Daoy (cell line): ENCODE results near the gene SNAPC5. TPM values are rescaled to one million over a fixed set of nuclear protein-coding genes. Genes with fewer than 3 reads are reported as not detected.
A peak's percentile ranks its signal among the peaks of the same experiment; 100 is the strongest.
"Not testable (repeated sequence)": the region's sequence is repeated elsewhere in the genome, so short reads cannot be mapped to it uniquely, and the experiment has no call there.

ENCODE experiments used
- DNase-seq: peaks from one replicate; pipeline ENCODE4 v3.0.0-alpha.2; 2015; ENCODE audit warnings: low read depth
- total RNA-seq: library from RNA; depleted of rRNA; stranded (reverse); fragments of >200 nt; shearing (Covaris generic); gene quantifications from 2 replicates; pipeline ENCODE4 v1.2.3, GENCODE V29; 2014

Gene SNAPC5
- total RNA-seq, 1 experiment from 2014 or later: 39.1 TPM

DNA sequence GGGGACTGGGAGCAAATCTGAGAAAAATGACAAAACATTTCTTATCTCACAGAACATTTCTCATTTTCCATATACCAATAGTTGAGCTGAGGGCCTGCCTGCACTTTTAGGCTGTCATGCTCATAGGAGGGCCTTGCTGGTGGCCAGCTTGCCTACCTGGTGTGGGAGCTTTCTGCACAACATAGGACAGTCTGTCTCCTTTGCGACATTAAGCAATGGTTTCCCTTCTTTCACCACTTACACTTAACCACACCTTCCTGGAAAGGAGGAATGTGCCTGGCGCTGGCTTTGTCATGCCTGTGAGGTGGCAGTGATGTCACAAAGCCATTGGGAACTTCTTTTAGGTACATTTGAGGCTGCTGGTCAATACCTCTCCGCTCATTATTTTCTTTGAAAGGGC lies 5.7 kb downstream of the SNAPC5 start:
- no peak for DNase-seq

- no peak for DNase-seq
Observed at GRCh38 chr15:66489179-66489791, 8.3 kb downstream of the SNAPC5 start.

- DNase-seq: no peak
Observed at GRCh38 chr15:66488525-66488924, 9.0 kb downstream of the SNAPC5 start.

GRCh38 chr15:66486887-66487286 lies 10.7 kb downstream of the SNAPC5 start:
- DNase-seq: no peak

DNA sequence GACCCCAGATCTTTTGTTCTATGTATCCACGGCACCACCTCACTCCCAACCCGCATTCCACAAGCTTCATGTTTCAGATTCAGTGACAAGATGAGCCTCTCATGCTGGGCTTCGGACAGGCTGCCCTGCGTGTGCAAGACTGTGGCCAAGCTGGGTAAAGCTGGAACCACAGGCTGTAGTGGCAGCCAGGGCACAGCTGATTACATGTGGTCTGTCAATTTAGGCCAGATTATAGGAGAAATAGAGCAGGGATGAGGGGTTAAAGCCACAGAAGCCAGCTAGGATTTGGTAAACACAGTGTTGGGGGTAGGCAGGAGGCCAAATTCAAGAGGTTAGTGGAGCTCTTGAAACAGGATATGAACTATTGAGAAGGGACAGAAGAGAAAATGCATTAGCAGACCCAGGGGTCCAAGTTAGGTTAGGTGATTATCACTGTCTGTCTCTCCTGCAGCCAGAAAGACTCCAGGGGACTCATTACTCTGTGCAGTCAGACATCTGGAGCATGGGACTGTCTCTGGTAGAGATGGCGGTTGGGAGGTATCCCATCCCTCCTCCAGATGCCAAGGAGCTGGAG lies 12.9 kb downstream of the SNAPC5 start:
- DNase-seq: no peak

- DNase-seq: peak; percentile 38
Observed at GRCh38 chr15:66483131-66483566, 14.4 kb downstream of the SNAPC5 start.

GRCh38 chr15:66482539-66482938 lies 15.0 kb downstream of the SNAPC5 start:
- DNase-seq: no peak

GRCh38 chr15:66481107-66481856 lies 16.3 kb downstream of the SNAPC5 start:
- DNase-seq: peak; percentile 19

- DNase-seq: no peak
Observed at GRCh38 chr15:66480267-66480666, 17.3 kb downstream of the SNAPC5 start.

DNA sequence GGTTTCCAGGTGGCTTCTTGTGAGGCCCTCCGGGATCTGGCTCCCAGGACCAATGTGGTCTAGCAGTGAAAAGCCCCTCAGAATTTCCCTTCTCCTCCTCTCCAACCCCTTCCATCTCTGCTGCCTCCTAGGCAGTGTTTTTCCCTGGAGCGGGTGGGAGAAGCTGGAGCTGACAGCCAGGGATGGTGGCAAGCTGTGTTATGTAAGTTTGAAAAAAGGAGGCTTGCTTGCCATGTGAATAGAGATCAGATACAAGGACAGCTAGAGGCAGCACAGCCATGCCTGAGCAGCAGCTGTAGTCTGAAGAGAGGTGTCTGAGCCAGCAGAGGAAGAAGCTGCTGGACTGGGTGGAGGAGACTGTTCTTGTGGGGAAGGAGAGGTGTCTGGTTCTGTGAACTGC lies 20.6 kb downstream of the SNAPC5 start:
- DNase-seq: no peak

- no peak for DNase-seq
Observed at GRCh38 chr15:66476535-66476934, 21.0 kb downstream of the SNAPC5 start.

DNA sequence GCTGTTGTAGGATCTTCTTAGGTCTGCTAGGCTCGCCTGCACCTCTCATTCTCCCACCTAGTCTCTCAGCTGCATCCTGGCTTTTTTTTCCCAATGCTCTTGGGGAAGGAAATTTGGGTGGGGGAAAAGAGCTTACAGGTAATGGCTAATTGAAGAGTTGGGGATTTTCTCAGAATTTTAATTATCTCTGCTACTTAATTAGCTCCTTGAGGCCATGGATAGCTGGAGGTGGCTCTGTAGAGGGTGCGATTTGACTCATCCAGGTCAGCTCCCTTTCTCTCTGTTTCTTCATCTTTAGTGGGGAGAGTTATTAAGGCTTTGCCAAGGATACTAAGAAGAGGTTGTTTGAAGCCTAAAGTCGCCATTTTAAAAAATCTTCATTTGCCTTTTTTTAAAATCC lies 22.6 kb downstream of the SNAPC5 start:
- DNase-seq: no peak

GRCh38 chr15:66474135-66474534 lies 23.4 kb downstream of the SNAPC5 start:
- DNase-seq: no peak

DNA sequence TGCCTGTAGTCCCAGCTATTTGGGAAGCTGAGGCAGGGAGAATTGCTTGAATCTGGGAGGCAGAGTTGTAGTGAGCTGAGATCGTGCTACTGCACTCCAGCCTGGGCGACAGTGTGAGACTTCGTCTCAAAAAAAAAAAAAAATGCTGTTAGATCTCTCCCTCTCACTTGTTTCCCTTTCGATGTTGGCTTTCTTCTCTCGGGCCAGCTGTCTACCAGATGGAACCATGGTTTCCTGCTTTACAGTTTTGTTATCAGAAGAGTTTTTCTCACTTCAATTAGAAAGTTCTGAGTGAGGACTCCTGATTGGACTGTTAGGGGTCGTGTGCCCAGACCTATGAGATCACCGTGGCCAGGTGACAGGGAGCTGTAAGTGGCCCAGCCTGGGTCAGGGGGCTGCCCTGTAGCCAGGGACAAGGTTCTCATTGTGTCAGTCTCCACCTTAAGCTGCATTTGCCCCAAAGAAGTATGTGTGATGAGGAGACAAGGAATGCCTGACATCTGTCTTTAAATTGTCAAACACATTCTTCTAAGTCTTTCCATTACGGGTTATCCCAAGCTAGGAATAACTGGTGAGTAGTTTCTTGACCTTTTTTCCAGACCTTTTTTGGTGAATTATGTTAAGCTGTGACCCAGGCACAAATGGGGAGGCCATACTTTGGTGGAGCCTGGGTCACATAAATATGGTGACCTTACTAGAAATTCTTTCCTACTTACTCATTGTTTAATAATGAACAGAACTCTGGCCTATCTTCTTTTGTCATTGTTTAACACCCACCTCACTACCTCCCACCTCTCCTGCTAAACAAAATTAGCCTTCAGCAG lies 25.2 kb downstream of the SNAPC5 start:
- no peak for DNase-seq

DNA sequence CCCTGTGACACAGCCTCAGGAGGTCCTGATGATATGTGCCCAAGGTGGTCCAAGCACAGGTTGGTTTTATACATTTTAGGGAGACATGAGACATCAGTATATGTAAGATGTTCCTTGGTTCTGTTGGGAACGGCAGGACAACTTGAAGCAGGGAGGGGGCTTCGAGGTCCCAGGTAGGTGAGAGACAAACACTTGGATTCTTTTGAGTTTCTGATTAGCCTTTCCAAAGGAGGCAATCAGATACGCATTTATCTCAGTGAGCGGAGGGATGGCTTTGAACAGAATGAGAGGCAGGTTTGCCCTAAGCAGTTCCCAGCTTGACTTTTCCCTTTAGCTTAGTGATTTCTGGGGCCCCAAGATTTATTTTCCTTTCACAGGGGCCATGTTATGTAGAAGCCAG lies 26.7 kb downstream of the SNAPC5 start:
- not testable (repeated sequence) for DNase-seq

- not testable (repeated sequence) for DNase-seq
Observed at GRCh38 chr15:66467162-66468040, 30.2 kb downstream of the SNAPC5 start.

GRCh38 chr15:66465294-66465693 lies 32.3 kb downstream of the SNAPC5 start:
- not testable (repeated sequence) for DNase-seq

DNA sequence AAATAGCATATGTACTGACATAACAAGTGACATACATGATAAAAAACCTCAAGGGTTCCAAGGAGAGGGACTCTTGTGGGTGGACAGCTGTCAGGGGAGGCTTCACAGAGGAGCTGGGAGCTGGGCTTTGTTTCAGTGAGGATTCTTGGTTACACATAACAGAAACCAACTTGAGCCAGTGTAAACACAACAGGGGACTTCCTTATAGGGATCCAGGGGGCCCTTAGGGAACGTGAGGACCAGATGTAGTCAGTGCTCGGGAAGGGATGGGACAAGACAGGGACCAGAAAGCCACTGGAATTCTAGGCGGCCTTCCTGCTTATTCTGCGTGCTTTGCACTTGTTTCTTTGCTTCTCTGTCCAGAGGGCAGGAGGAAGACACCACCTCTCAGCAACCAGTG lies 34.9 kb downstream of the SNAPC5 start:
- no peak for DNase-seq

GRCh38 chr15:66461917-66462316 lies 35.6 kb downstream of the SNAPC5 start:
- DNase-seq: no peak

- DNase-seq: not testable (repeated sequence)
Observed at GRCh38 chr15:66461294-66461693, 36.3 kb downstream of the SNAPC5 start.
